ENCODE results near the gene VWA3B.
"Not testable (repeated sequence)": the region's sequence is repeated elsewhere in the genome, so short reads cannot be mapped to it uniquely, and the experiment has no call there.

The VWA3B gene

DNA sequence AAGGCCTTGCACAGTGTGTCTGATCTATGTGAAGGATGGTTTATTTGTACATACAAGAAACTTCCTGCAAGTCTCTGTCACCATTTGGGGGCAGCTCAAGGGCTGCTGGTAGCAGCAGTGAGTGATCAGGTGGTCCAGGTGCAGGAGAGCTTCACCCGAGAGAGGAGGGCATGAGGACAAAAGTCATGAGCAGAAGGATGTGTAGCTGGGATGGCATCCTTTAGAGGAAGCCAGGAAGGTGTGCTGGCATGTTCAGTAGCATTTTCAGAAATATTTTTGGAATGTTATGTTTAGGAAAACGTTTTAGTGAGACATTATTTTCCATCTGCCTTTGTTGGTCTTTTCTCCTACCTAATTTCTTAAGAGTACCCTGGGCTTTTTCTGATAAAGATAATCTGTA lies 31.9 kb downstream of the VWA3B start:
- no peak overlapping the region for H3K4me3 ChIP-seq (ENCODE audit: low read depth, low read length)
- no peak for DNase-seq (ENCODE audit: low read depth)
- TF ChIP-seq CTCF (conservative IDR thresholded peaks at IDR 0.05; ENCODE audit: low read depth, low read length): no peak

DNA sequence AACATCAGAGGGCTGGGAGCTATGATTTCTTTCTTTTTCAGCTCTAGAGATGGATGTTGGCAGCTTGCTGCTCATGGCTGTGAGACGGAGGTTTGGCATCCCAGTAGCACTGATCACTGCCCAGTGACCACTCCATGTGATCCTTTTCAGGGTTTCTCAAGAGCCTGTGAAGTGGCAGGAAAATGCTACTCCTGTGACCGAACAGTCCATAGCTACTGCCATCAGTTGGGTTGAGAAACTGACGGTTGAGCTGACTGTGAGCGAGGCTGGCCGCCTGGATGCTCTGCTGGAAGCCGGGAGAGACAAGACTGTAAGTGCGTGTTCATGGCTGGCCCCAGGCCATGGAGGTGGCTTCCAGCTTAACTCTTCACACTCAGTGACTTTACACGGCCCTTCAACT lies 34.2 kb downstream of the VWA3B start:
- no peak for DNase-seq (ENCODE audit: low read depth)
- no peak overlapping the region for H3K4me3 ChIP-seq (ENCODE audit: low read depth, low read length)
- no peak for TF ChIP-seq CTCF (conservative IDR thresholded peaks at IDR 0.05; ENCODE audit: low read depth, low read length)

DNA sequence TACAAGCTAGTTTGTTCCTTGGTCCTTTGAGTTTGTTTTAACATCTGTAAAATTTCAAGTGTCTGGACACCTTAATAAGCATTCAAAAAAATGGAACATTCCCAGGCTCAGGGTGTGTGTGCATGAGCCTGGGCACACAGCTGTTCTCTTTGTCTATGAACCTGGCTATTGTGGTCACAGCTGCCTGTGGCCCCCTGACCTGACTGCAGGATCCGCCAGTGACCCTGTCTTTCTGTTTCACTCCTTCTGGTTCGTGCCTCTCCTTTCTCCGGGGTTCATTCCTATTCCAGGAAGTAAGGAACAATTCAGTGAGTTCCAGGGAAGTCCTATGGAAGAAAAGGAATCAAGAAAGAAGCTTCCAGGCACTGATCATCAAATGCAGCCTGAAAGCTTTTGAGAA lies 35.6 kb downstream of the VWA3B start:
- no peak overlapping the region for H3K4me3 ChIP-seq (ENCODE audit: low read depth, low read length)
- no peak for TF ChIP-seq CTCF (conservative IDR thresholded peaks at IDR 0.05; ENCODE audit: low read depth, low read length)
- no peak for DNase-seq (ENCODE audit: low read depth)

GRCh38 chr2:98123286-98123685 lies 36.3 kb downstream of the VWA3B start:
- TF ChIP-seq CTCF (conservative IDR thresholded peaks at IDR 0.05; ENCODE audit: low read depth, low read length): no peak
- H3K4me3 ChIP-seq (ENCODE audit: low read depth, low read length): no peak overlapping the region
- peak; percentile 5 for DNase-seq (ENCODE audit: low read depth)

DNA sequence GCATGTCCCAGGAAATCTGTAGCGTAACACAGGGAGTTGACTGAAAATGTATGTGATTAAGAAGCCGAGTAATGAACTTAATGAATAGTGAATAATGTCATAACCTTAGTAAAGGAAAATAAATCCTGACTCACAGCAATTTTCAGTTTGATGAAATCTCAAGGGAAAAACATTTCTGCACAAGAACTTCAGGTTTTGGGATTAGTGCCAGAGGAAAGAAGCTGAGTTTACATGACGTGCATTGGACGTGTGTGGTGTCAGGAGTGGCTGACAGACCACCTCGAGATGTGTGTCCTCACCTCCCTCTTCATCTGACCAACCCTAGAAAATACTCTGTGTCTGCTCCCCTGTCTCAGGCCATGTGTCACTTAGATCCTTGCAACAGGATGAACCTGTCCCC lies 39.1 kb downstream of the VWA3B start:
- no peak overlapping the region for H3K4me3 ChIP-seq (ENCODE audit: low read depth, low read length)
- TF ChIP-seq CTCF (conservative IDR thresholded peaks at IDR 0.05; ENCODE audit: low read depth, low read length): no peak

DNA sequence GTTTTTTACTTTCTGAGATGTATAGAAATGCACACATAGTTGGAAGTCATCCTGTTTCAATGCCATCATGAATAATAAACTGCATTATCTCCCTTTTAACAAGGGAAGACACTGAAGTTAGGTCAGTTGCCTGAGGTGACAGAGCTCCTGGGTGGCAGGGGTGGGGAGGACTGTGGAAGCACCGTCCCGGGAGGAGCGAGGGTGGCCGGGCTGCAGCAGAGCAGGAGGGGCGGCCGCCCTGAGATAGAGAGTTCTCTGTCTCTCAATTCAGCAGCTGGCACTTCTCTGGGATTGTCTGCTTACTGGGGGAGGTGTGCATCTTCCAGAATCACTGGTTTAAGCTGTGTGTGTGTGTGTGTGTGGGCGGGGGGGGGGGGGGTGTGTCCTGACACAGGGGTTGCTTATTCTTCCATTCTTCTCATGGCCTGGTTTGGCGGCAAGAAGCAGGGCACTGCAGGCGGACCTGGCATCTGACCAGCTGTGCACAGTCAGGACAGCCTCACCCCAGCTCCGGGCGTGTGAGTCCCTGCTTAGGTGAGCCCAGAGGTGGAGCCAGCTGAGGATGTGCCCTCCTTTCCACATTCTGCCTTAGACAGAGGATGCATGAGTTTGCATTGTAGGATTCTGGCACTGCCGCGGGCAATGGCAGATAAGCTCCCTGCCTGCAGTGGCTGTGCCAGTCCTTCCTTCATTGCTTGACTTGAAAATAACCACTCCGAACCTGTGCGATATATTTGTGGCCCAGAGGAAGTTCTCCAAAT lies 40.4 kb downstream of the VWA3B start:
- TF ChIP-seq CTCF (conservative IDR thresholded peaks at IDR 0.05; ENCODE audit: low read depth, low read length): no peak
- DNase-seq (ENCODE audit: low read depth): no peak
- no peak overlapping the region for H3K4me3 ChIP-seq (ENCODE audit: low read depth, low read length)

More for the DNA sequence above, 39.1 kb downstream of the VWA3B start:
- peak; percentile 56 for DNase-seq (ENCODE audit: low read depth)

- no peak for DNase-seq (ENCODE audit: low read depth)
- TF ChIP-seq CTCF (conservative IDR thresholded peaks at IDR 0.05; ENCODE audit: low read depth, low read length): no peak
- no peak overlapping the region for H3K4me3 ChIP-seq (ENCODE audit: low read depth, low read length)
Observed at GRCh38 chr2:98128556-98129109, 41.7 kb downstream of the VWA3B start.

DNA sequence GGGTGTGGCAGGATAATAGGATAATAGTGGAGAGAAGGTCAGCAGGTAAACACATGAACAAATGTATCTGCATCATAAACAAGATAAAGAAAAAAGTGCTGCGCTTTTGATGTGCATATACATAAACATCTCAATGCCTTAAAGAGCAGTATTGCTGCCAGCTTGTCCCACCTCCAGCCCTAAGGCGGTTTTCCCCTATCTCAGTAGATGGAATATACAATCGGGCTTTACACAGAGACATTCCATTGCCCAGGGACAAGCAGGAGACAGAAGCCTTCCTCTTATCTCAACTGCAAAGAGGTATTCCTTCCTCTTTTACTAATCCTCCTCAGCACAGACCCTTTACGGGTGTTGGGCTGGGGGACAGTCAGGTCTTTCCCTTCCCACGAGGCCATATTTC lies 43.1 kb downstream of the VWA3B start:
- DNase-seq (ENCODE audit: low read depth); H3K4me3 ChIP-seq (ENCODE audit: low read depth, low read length): not testable (repeated sequence)

Data from choroid plexus epithelial cell (primary cell).